Measurements from ENCODE around the gene BEND6. TPM values are rescaled to one million over a fixed set of nuclear protein-coding genes. Genes with fewer than 3 reads are reported as not detected.

Gene BEND6
- total and polyA plus RNA-seq, 2 donors (not counting 1 experiment from before 2014, with no cell fraction given), result not detected

GRCh38 chr6:56933650-56934049, 21.3 kb upstream of the BEND6 start:
- CTCF ChIA-PET, result interaction anchor here (0.6 to 1.6 kb wide), 2 partner anchors 32 to 33 kb away, joined by 3 to 5 read pairs; no protein-coding TSS in a partner anchor
- WGBS (ENCODE audit: insufficient coverage), result 100% methylated on average over 1 of the region's 1 CpG
- intact Hi-C loops (cut with micrococcal nuclease), result no loop called here

DNA sequence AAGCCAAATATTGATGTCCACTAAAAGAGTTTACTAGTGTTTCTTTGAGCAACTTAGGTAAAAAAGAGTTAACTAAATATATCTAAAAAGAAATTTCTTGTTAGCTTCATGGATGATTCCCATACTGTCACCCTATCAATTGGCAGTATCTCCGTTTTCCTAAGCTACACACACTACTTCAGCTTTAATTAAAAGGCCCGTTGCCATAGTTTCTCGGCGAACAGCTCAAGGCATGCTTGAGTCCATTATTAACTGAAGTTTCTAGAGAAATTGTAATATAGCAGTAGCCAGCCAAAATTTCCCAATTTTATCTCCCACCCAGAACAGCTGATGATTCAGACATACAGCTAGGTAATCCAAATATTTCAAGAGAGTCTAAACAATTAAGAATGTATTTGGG, 20.0 kb upstream of the BEND6 start:
- no peaks in the 10 kb centered on the region for H3K9me3 Mint-ChIP-seq (ENCODE audit: insufficient read depth)
- H3K4me3 Mint-ChIP-seq, result no peak overlapping the region
- Histone ChIP-seq H3K4me1 (ENCODE audit: control insufficient read depth in 2 of 2, insufficient read depth in 2 of 2, low read length in 2 of 2) (no peaks in the 10 kb centered on the region), H3K27me3 (replicated peaks in 1 of 4; ENCODE audit: control extremely low read depth in 1 of 4, control insufficient read depth in 3 of 4, insufficient read depth in 4 of 4, low read length in 3 of 4) (no peaks in the 10 kb centered on the region), H3K36me3 (replicated peaks in 1 of 2; ENCODE audit: control extremely low read depth in 1 of 2, control insufficient read depth in 1 of 2, extremely low read depth in 1 of 2, insufficient read depth in 2 of 2, low read length in 1 of 2) (no peaks in the 10 kb centered on the region), H3K4me3 (ENCODE audit: control extremely low read depth in 1 of 5, extremely low read depth in 1 of 5, insufficient read depth in 1 of 5, low read depth in 2 of 5, low read length in 4 of 5) (no peak overlapping the region), H3K27ac (ENCODE audit: low read length in 2 of 2) (no peak overlapping the region), H4K20me1 (ENCODE audit: control insufficient read depth, insufficient read depth, low read length, poor library complexity, severe bottlenecking) (no peaks in the 10 kb centered on the region), H3K9ac (ENCODE audit: low read length) (no peak overlapping the region), H2AFZ (ENCODE audit: insufficient read depth, low read depth, low read length, poor library complexity, severe bottlenecking) (no peak overlapping the region), H3K9me3 (ENCODE audit: control extremely low read depth in 1 of 3, control insufficient read depth in 2 of 3, insufficient read depth in 1 of 3, low read length in 2 of 3) (no peaks in the 10 kb centered on the region), H3K79me2 (ENCODE audit: control insufficient read depth, insufficient read depth, low read length) (no peaks in the 10 kb centered on the region), H3K4me2 (replicated peaks; ENCODE audit: low read depth, low read length, poor library complexity, severe bottlenecking) (no peak overlapping the region)
- no peak overlapping the region for H3K27ac Mint-ChIP-seq
- ChIA-PET POLR2A (no interaction called here), CTCF (interaction anchor here (1.6 kb wide), 1 partner anchor 34 kb away, joined by 5 read pairs; no protein-coding TSS in a partner anchor)
- H3K27me3 Mint-ChIP-seq, result peaks cover 17% of the 10 kb centered on the region
- no peaks in the 10 kb centered on the region for H3K4me1 Mint-ChIP-seq
- ATAC-seq (ENCODE audit: low read depth) (no peak), DNase-seq (no peak)
- TF ChIP-seq EZH2 (IDR thresholded peaks at IDR 0.05; ENCODE audit: borderline replicate concordance, insufficient read depth, low read depth, low read length, poor library complexity, severe bottlenecking) (no peak), CTCF (IDR thresholded peaks at IDR 0.05) (no peak)
- intact Hi-C loops (cut with micrococcal nuclease), result no loop called here
- WGBS (ENCODE audit: insufficient coverage), result no CpG with 5 or more reads among the region's 4 CpGs

More at GRCh38 chr6:56933650-56934049, 21.3 kb upstream of the BEND6 start:
- no peak for TF ChIP-seq EZH2 (IDR thresholded peaks at IDR 0.05; ENCODE audit: borderline replicate concordance, insufficient read depth, low read depth, low read length, poor library complexity, severe bottlenecking)
- TF ChIP-seq CTCF (IDR thresholded peaks at IDR 0.05), result no peak
- Mint-ChIP-seq H3K9me3 (ENCODE audit: insufficient read depth) (no peaks in the 10 kb centered on the region), H3K4me3 (no peak overlapping the region), H3K27me3 (peaks cover 17% of the 10 kb centered on the region), H3K4me1 (no peaks in the 10 kb centered on the region), H3K27ac (no peak overlapping the region)
- POLR2A ChIA-PET, result no interaction called here
- no peak overlapping the region for H3K4me2 ChIP-seq (replicated peaks; ENCODE audit: low read depth, low read length, poor library complexity, severe bottlenecking)
- no peaks in the 10 kb centered on the region for H3K27me3 ChIP-seq (replicated peaks in 1 of 4; ENCODE audit: control extremely low read depth in 1 of 4, control insufficient read depth in 3 of 4, insufficient read depth in 4 of 4, low read length in 3 of 4)
- H3K4me3 ChIP-seq (ENCODE audit: control extremely low read depth in 1 of 5, extremely low read depth in 1 of 5, insufficient read depth in 1 of 5, low read depth in 2 of 5, low read length in 4 of 5), result no peak overlapping the region
- no peaks in the 10 kb centered on the region for H3K9me3 ChIP-seq (ENCODE audit: control extremely low read depth in 1 of 3, control insufficient read depth in 2 of 3, insufficient read depth in 1 of 3, low read length in 2 of 3)
- no peaks in the 10 kb centered on the region for H3K4me1 ChIP-seq (ENCODE audit: control insufficient read depth in 2 of 2, insufficient read depth in 2 of 2, low read length in 2 of 2)
- no peak overlapping the region for H2AFZ ChIP-seq (ENCODE audit: insufficient read depth, low read depth, low read length, poor library complexity, severe bottlenecking)
- no peak overlapping the region for H3K27ac ChIP-seq (ENCODE audit: low read length in 2 of 2)
- DNase-seq (no peak), ATAC-seq (ENCODE audit: low read depth) (no peak)
- H3K79me2 ChIP-seq (ENCODE audit: control insufficient read depth, insufficient read depth, low read length), result no peaks in the 10 kb centered on the region
- H3K36me3 ChIP-seq (replicated peaks in 1 of 2; ENCODE audit: control extremely low read depth in 1 of 2, control insufficient read depth in 1 of 2, extremely low read depth in 1 of 2, insufficient read depth in 2 of 2, low read length in 1 of 2), result no peaks in the 10 kb centered on the region
- no peak overlapping the region for H3K9ac ChIP-seq (ENCODE audit: low read length)
- H4K20me1 ChIP-seq (ENCODE audit: control insufficient read depth, insufficient read depth, low read length, poor library complexity, severe bottlenecking), result no peaks in the 10 kb centered on the region

Measured in B cell (primary cell).